Endodermal cell (in vitro differentiated cells): ENCODE data around the gene WASHC3. TPM values are rescaled to one million over a fixed set of nuclear protein-coding genes. Genes with fewer than 3 reads are reported as not detected.

ENCODE experiments used
- DNase-seq: peaks from one replicate; pipeline ENCODE4 v3.0.0-alpha.2; 2017
- H3K27ac ChIP-seq: 2 replicates; pipeline ENCODE4 v1.5.1; 2013; ENCODE audit warnings: mild to moderate bottlenecking, low read depth, low read length, moderate library complexity
- H3K27me3 ChIP-seq: 2 replicates; pipeline ENCODE4 v1.6.1; 2013; ENCODE audit warnings: mild to moderate bottlenecking, low read length, moderate library complexity; ENCODE audit not compliant: insufficient read depth, control insufficient read depth, poor library complexity, severe bottlenecking
- H3K36me3 ChIP-seq: 2 replicates; pipeline ENCODE4 v1.7.0; 2013; ENCODE audit warnings: mild to moderate bottlenecking, low read length, moderate library complexity; ENCODE audit not compliant: control insufficient read depth, insufficient read depth
- H3K4me1 ChIP-seq: one replicate; pipeline ENCODE4 v1.7.0; 2013; ENCODE audit warnings: low read length; ENCODE audit not compliant: control insufficient read depth, insufficient read depth
- H3K4me3 ChIP-seq: 2 replicates; pipeline ENCODE4 v1.5.1; 2013; ENCODE audit warnings: mild to moderate bottlenecking, low read length, moderate library complexity
- H3K9ac ChIP-seq: 2 replicates; pipeline ENCODE4 v1.6.1; 2013; ENCODE audit warnings: mild to moderate bottlenecking, low read length, moderate library complexity; ENCODE audit not compliant: poor library complexity, severe bottlenecking; ENCODE audit errors: extremely low read depth
- H3K9me3 ChIP-seq: 2 replicates; pipeline ENCODE4 v1.6.1; 2013; ENCODE audit warnings: mild to moderate bottlenecking, low read length, moderate library complexity; ENCODE audit not compliant: control insufficient read depth
- H3K27ac Mint-ChIP-seq: 2 replicates; pipeline ENCODE4 v1.8.0; 2020; ENCODE audit warnings: mixed read lengths
- H3K27me3 Mint-ChIP-seq: 2 replicates; pipeline ENCODE4 v1.8.0; 2021; ENCODE audit warnings: mild to moderate bottlenecking, mixed read lengths; ENCODE audit not compliant: insufficient read depth
- H3K36me3 Mint-ChIP-seq: 2 replicates; pipeline ENCODE4 v1.8.0; 2020; ENCODE audit warnings: low read depth, mixed read lengths
- H3K4me1 Mint-ChIP-seq: 2 replicates; pipeline ENCODE4 v1.8.0; 2020; ENCODE audit warnings: mixed read lengths
- H3K4me3 Mint-ChIP-seq: 2 replicates; pipeline ENCODE4 v1.8.0; 2020; ENCODE audit warnings: mild to moderate bottlenecking, moderate library complexity, mixed read lengths
- H3K9me3 Mint-ChIP-seq: 2 replicates; pipeline ENCODE4 v1.8.0; 2020; ENCODE audit warnings: mild to moderate bottlenecking, mixed read lengths
- WGBS, 2 experiments: methylation state at CpG; one replicate each; pipeline versions ENCODE4 v1.1.5 to v1.1.7; 2013; ENCODE audit warnings: missing lambda C conversion rate in 2 of 2, mixed read lengths in 1 of 2; ENCODE audit not compliant: insufficient coverage in 1 of 2, insufficient read length in 1 of 2; 5-methylcytosine and 5-hydroxymethylcytosine counted together
- total RNA-seq, 2 donors: library from RNA; stranded (reverse); fragmentation: NEBNext Ultra II Directional in 1 of 2; extraction: Animal tissue kit (Norgen Biotek cat#: 25700) in 1 of 2; gene quantifications; 2 replicates in 1 of 2; 3 replicates in 1 of 2; pipeline ENCODE4 v1.2.1, GENCODE V29; 2021
- TF ChIP-seq, protein P1 (sequence below): fragments of 200-600 bp; sonication (generic); conservative IDR thresholded peaks from 2 replicates; pipeline ENCODE4 v1.5.0; 2021; ENCODE audit warnings: antibody characterized with exemption, mild to moderate bottlenecking

Gene WASHC3
- total RNA-seq, 2 donors from 2014 or later: 18.4 to 18.8 TPM

GRCh38 chr12:101966496-101966895 is 95.3 kb downstream of the WASHC3 start:
- no peaks in the 10 kb centered on the region for H3K4me1 Mint-ChIP-seq
- H3K4me3 Mint-ChIP-seq: no peak overlapping the region
- H3K27me3 ChIP-seq: no peaks in the 10 kb centered on the region
- H3K9ac ChIP-seq: no peak overlapping the region
- no peak for DNase-seq
- TF ChIP-seq, protein P1, sequence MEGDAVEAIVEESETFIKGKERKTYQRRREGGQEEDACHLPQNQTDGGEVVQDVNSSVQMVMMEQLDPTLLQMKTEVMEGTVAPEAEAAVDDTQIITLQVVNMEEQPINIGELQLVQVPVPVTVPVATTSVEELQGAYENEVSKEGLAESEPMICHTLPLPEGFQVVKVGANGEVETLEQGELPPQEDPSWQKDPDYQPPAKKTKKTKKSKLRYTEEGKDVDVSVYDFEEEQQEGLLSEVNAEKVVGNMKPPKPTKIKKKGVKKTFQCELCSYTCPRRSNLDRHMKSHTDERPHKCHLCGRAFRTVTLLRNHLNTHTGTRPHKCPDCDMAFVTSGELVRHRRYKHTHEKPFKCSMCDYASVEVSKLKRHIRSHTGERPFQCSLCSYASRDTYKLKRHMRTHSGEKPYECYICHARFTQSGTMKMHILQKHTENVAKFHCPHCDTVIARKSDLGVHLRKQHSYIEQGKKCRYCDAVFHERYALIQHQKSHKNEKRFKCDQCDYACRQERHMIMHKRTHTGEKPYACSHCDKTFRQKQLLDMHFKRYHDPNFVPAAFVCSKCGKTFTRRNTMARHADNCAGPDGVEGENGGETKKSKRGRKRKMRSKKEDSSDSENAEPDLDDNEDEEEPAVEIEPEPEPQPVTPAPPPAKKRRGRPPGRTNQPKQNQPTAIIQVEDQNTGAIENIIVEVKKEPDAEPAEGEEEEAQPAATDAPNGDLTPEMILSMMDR: no peak
- H3K4me3 ChIP-seq: no peak overlapping the region
- no peak overlapping the region for H3K27ac Mint-ChIP-seq
- H3K36me3 Mint-ChIP-seq: no peaks in the 10 kb centered on the region
- no peaks in the 10 kb centered on the region for H3K9me3 Mint-ChIP-seq
- H3K36me3 ChIP-seq: no peaks in the 10 kb centered on the region
- no peaks in the 10 kb centered on the region for H3K27me3 Mint-ChIP-seq
- H3K4me1 ChIP-seq: no peaks in the 10 kb centered on the region
- WGBS, 2 experiments: 100% methylated on average over 1 of the region's 1 CpG; no CpG with 5 or more reads in 1 of the 2 experiments
- H3K9me3 ChIP-seq: no peaks in the 10 kb centered on the region
- no peak overlapping the region for H3K27ac ChIP-seq

DNA sequence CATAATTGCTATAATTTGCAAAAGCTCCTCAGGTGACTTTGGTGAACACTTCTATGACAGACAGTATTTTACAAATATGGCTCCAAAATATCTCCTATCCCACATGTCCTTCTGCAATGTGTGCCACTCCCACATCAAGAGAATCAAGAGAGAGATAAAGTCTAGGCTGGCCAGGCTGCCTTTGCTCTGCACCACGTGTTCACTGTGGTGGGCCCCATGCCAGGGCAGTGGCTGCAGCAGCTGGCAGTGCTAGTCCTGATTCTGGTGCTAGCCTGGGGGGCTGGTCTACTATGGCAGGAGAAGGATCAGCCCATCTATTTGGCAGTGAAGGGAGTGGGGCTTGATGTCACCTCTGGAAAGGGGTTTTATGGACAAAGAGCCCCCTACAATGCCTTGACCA is 98.1 kb downstream of the WASHC3 start:
- H3K9me3 Mint-ChIP-seq: peaks cover 6% of the 10 kb centered on the region
- H3K36me3 Mint-ChIP-seq: no peaks in the 10 kb centered on the region
- no peaks in the 10 kb centered on the region for H3K27me3 ChIP-seq
- no peaks in the 10 kb centered on the region for H3K27me3 Mint-ChIP-seq
- no peak overlapping the region for H3K27ac Mint-ChIP-seq
- H3K9me3 ChIP-seq: peaks cover 5% of the 10 kb centered on the region
- H3K4me3 Mint-ChIP-seq: no peak overlapping the region
- H3K4me1 ChIP-seq: no peaks in the 10 kb centered on the region
- no peaks in the 10 kb centered on the region for H3K36me3 ChIP-seq
- 75% methylated on average over 1 of the region's 1 CpG; no CpG with 5 or more reads in 1 of the 2 experiments for WGBS, 2 experiments
- TF ChIP-seq, protein P1: no peak
- H3K27ac ChIP-seq: no peak overlapping the region
- H3K4me1 Mint-ChIP-seq: no peaks in the 10 kb centered on the region
- no peak for DNase-seq
- no peak overlapping the region for H3K9ac ChIP-seq
- no peak overlapping the region for H3K4me3 ChIP-seq

Other genes starting within 250 kb of the WASHC3 start
- gene GNPTAB, start 231.0 kb downstream of the WASHC3 start, total RNA-seq: 10 to 100 TPM; 27.8 to 30.5 TPM
- gene DRAM1, start 184.4 kb downstream of the WASHC3 start, total RNA-seq: 1 to 10 TPM in 1 of 2 donors, under 1 TPM in 1; 0.91 to 1.3 TPM
- 10 to 100 TPM; 59.4 to 74.7 TPM for gene NUP37, start 58.1 kb upstream of the WASHC3 start, total RNA-seq
- 10 to 100 TPM; 28.3 to 30.0 TPM for gene PARPBP, start 58.2 kb upstream of the WASHC3 start, total RNA-seq
- not detected for gene PMCH, start 135.8 kb upstream of the WASHC3 start, total RNA-seq